HepG2 (cell line): Measurements from ENCODE around the gene GPR39.

Experiments
- CTCF ChIP-seq: sonication (generic); formaldehyde crosslinking; IDR thresholded peaks from 2 replicates; pipeline ENCODE4 v1.5.0; 2020; ENCODE audit warnings: mild to moderate bottlenecking, missing genetic modification reagents, moderate library complexity
- ELF3 ChIP-seq: IDR thresholded peaks from 2 replicates; pipeline ENCODE4 v1.6.1; 2016; ENCODE audit warnings: missing genetic modification reagents, missing compliant biosample characterization
- KDM1A ChIP-seq: IDR thresholded peaks from 2 replicates; pipeline ENCODE4 v1.6.1; 2016; ENCODE audit warnings: missing compliant biosample characterization
- POLR2AphosphoS5 ChIP-seq: IDR thresholded peaks from 2 replicates; pipeline ENCODE4 v1.6.1; 2012; ENCODE audit warnings: low read depth, low read length
- PREB ChIP-seq: sonication (generic); formaldehyde crosslinking; IDR thresholded peaks from 2 replicates; pipeline ENCODE4 v1.4.0; 2020; ENCODE audit warnings: missing genetic modification reagents
- RAD51 ChIP-seq: fragments of 450-650 bp; IDR thresholded peaks from 2 replicates; pipeline ENCODE4 v1.6.1; 2016; ENCODE audit warnings: borderline replicate concordance
- SOX13 ChIP-seq, 3 experiments: fragments of 450-650 bp in 1 of 3; sonication (generic) in 1 of 3; formaldehyde crosslinking in 1 of 3; IDR thresholded peaks in 2 of 3; conservative IDR thresholded peaks in 1 of 3; 2 replicates each; pipeline versions ENCODE4 v1.5.0 to v1.6.1; 2016 to 2020; ENCODE audit warnings: antibody characterized with exemption in 1 of 3, mild to moderate bottlenecking in 1 of 3, missing compliant biosample characterization in 1 of 3, missing genetic modification reagents in 1 of 3, moderate library complexity in 1 of 3
- TAF1 ChIP-seq: sonication (generic); formaldehyde crosslinking; IDR thresholded peaks from 2 replicates; pipeline ENCODE4 v1.4.0; 2020; ENCODE audit warnings: missing genetic modification reagents
- TARDBP ChIP-seq: sonication (generic); formaldehyde crosslinking; IDR thresholded peaks from 2 replicates; pipeline ENCODE4 v1.8.0; 2022; ENCODE audit warnings: mild to moderate bottlenecking, missing genetic modification reagents
- ZBTB21 ChIP-seq: sonication (generic); formaldehyde crosslinking; IDR thresholded peaks from 2 replicates; pipeline ENCODE4 v1.4.0; 2020; ENCODE audit warnings: missing genetic modification reagents
- ZFP36L2 ChIP-seq: sonication (generic); formaldehyde crosslinking; IDR thresholded peaks from 2 replicates; pipeline ENCODE4 v1.4.0; 2020; ENCODE audit warnings: missing genetic modification reagents
- ZNF101 ChIP-seq: sonication (generic); formaldehyde crosslinking; IDR thresholded peaks from 2 replicates; pipeline ENCODE4 v1.4.0; 2020; ENCODE audit warnings: mild to moderate bottlenecking, low read depth, missing genetic modification reagents, borderline replicate concordance
- ZNF574 ChIP-seq: sonication (generic); formaldehyde crosslinking; IDR thresholded peaks from 2 replicates; pipeline ENCODE4 v1.4.0; 2020; ENCODE audit warnings: missing genetic modification reagents
- ZSCAN22 ChIP-seq: sonication (generic); formaldehyde crosslinking; IDR thresholded peaks from 2 replicates; pipeline ENCODE4 v1.4.0; 2020; ENCODE audit warnings: mild to moderate bottlenecking, missing genetic modification reagents

GRCh38 chr2:132667706-132668105 lies 251.1 kb downstream of the GPR39 start:
- TF ChIP-seq ZFP36L2 (CRISPR knock-in tag): no peak
- TF ChIP-seq CTCF: no peak
- TF ChIP-seq PREB (CRISPR knock-in tag): no peak
- no peak for TF ChIP-seq SOX13 (IDR thresholded peaks at IDR 0.05)
- no peak for TF ChIP-seq SOX13 (CRISPR knock-in tag; conservative IDR thresholded peaks at IDR 0.05 in 1 of 2, IDR thresholded peaks at IDR 0.05 in 1 of 2)
- TF ChIP-seq RAD51: no peak
- TF ChIP-seq ELF3: no peak
- no peak for TF ChIP-seq TAF1
- no peak for TF ChIP-seq TARDBP
- no peak for TF ChIP-seq KDM1A (CRISPR knock-in tag)
- no peak for TF ChIP-seq ZNF574 (CRISPR knock-in tag)
- no peak for TF ChIP-seq ZBTB21 (CRISPR knock-in tag)
- no peak for TF ChIP-seq POLR2AphosphoS5
- TF ChIP-seq ZNF101 (CRISPR knock-in tag): no peak
- TF ChIP-seq ZSCAN22: no peak
